Parathyroid adenoma (tissue), 2 donors: ENCODE data around the gene MAN1B1.
A peak's percentile ranks its signal among the peaks of the same experiment; 100 is the strongest.

Experiments used
- H2AFZ ChIP-seq: fragments of 300-600 bp; sonication (generic); one replicate; pipeline ENCODE4 v1.7.0; 2017; ENCODE audit warnings: antibody characterized with exemption, mild to moderate bottlenecking
- H3K27ac ChIP-seq: fragments of 300-600 bp; sonication (generic); one replicate; pipeline ENCODE4 v1.7.0; 2017
- H3K27me3 ChIP-seq: fragments of 300-600 bp; sonication (generic); one replicate; pipeline ENCODE4 v1.7.0; 2017; ENCODE audit warnings: low read length; ENCODE audit not compliant: control insufficient read depth, insufficient read depth
- H3K36me3 ChIP-seq: fragments of 300-600 bp; sonication (generic); one replicate; pipeline ENCODE4 v1.7.0; 2017; ENCODE audit warnings: low read length; ENCODE audit not compliant: control insufficient read depth, insufficient read depth
- H3K4me1 ChIP-seq: fragments of 300-600 bp; sonication (generic); one replicate; pipeline ENCODE4 v1.7.0; 2017; ENCODE audit warnings: control low read depth
- H3K4me2 ChIP-seq: fragments of 300-600 bp; sonication (generic); one replicate; pipeline ENCODE4 v1.7.0; 2017; ENCODE audit warnings: low read length
- H3K4me3 ChIP-seq: fragments of 300-600 bp; sonication (generic); one replicate; pipeline ENCODE4 v1.7.0; 2017; ENCODE audit warnings: low read depth, low read length
- H3K79me2 ChIP-seq: fragments of 300-600 bp; sonication (generic); one replicate; pipeline ENCODE4 v1.7.0; 2017; ENCODE audit warnings: control low read depth
- H3K9ac ChIP-seq: fragments of 300-600 bp; sonication (generic); one replicate; pipeline ENCODE4 v1.7.0; 2017; ENCODE audit warnings: mild to moderate bottlenecking
- H3K9me3 ChIP-seq: fragments of 300-600 bp; sonication (generic); one replicate; pipeline ENCODE4 v1.7.0; 2017; ENCODE audit warnings: low read length; ENCODE audit not compliant: control insufficient read depth
- CTCF ChIP-seq: fragments of 300-600 bp; sonication (generic); IDR thresholded peaks from one replicate; pipeline ENCODE4 v1.7.0; 2017; ENCODE audit warnings: antibody characterized with exemption, mild to moderate bottlenecking
- donor health status: primary hyperparathyroidism.

Gene MAN1B1

DNA sequence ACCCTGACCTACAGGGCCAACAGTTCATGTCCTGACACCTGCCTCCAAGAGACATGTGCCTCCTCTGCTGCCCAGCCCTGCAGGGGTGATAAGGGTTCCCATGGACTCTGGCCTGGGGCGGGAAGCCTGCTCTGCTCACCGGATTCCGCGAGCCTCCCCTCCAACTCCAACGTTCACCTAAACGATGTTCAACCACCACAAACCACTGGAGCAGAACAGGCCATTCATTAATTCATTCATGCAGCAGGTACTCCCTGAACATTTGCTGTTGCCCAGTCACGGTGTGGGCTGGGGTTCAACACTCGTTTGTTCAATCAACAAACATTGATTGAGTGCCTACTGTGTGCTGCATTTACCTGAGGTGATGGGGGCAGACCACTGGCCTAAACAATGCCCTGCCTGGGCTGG is 12.8 kb upstream of the MAN1B1 start:
- Histone ChIP-seq H3K4me3 (no peak overlapping the region), H3K4me2 (no peak overlapping the region), H3K36me3 (no peaks in the 10 kb centered on the region), H3K9me3 (no peaks in the 10 kb centered on the region), H3K27me3 (no peaks in the 10 kb centered on the region), H2AFZ (no peak overlapping the region), H3K4me1 (peaks cover 2% of the 10 kb centered on the region), H3K27ac (no peak overlapping the region), H3K9ac (no peak overlapping the region), H3K79me2 (no peaks in the 10 kb centered on the region)
- TF ChIP-seq CTCF = no peak

- no peaks in the 10 kb centered on the region for H3K9me3 ChIP-seq
- TF ChIP-seq CTCF = no peak
- H3K9ac ChIP-seq = no peak overlapping the region
- no peak overlapping the region for H3K27ac ChIP-seq
- no peaks in the 10 kb centered on the region for H3K79me2 ChIP-seq
- H3K4me1 ChIP-seq = peaks cover 2% of the 10 kb centered on the region
- no peak overlapping the region for H3K4me3 ChIP-seq
- no peaks in the 10 kb centered on the region for H3K36me3 ChIP-seq
- H2AFZ ChIP-seq = no peak overlapping the region
- no peaks in the 10 kb centered on the region for H3K27me3 ChIP-seq
- H3K4me2 ChIP-seq = no peak overlapping the region
These were observed 12.0 kb upstream of the MAN1B1 start for GRCh38 chr9:137074657-137075274.

DNA sequence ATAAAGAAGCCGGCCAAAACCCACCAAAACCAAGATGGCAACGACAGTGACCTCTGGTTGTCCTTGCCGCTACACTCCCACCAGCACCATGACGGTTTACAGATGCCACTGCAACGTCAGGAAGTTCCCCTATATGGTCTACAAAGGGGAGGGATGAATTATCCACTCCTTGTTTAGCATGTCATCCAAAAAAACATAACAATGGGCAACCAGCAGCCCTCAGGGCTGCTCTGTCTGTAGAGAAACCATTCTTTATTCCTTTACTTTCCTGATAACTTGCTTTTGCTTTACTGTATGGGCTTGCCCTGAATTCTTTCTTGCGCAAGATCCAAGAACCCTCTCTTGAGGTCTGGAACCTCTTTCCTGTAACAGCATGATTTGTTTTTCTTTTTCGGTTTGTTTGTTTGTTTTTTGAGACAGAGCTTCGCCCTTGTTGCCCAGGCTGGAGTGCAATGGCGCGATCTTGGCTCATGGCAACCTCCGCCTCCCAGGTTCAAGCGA is 11.5 kb upstream of the MAN1B1 start:
- Histone ChIP-seq H3K9ac (no peak overlapping the region), H3K4me1 (peaks cover 2% of the 10 kb centered on the region), H3K27ac (no peak overlapping the region), H3K9me3 (no peaks in the 10 kb centered on the region), H3K79me2 (no peaks in the 10 kb centered on the region), H2AFZ (no peak overlapping the region), H3K4me2 (no peak overlapping the region), H3K27me3 (no peaks in the 10 kb centered on the region), H3K36me3 (no peaks in the 10 kb centered on the region), H3K4me3 (no peak overlapping the region)
- no peak for TF ChIP-seq CTCF

- Histone ChIP-seq H3K9ac (no peak overlapping the region), H3K27ac (peak overlapping the region; percentile 51)
These were observed 10.2 kb upstream of the MAN1B1 start for GRCh38 chr9:137076636-137077009.

More at GRCh38 chr9:137076636-137077009, 10.2 kb upstream of the MAN1B1 start:
- Histone ChIP-seq H3K9me3 (no peaks in the 10 kb centered on the region), H3K4me1 (no peaks in the 10 kb centered on the region), H2AFZ (peak overlapping the region; percentile 93), H3K4me2 (peak overlapping the region; percentile 76), H3K27me3 (no peaks in the 10 kb centered on the region), H3K79me2 (no peaks in the 10 kb centered on the region), H3K4me3 (no peak overlapping the region), H3K36me3 (no peaks in the 10 kb centered on the region)
- no peak for TF ChIP-seq CTCF
